GM12873 (cell line): ENCODE results near the gene UBTD1.
A peak's percentile ranks its signal among the peaks of the same experiment; 100 is the strongest.

Source experiments
- TF ChIP-seq, protein P1 (sequence below): IDR thresholded peaks from 2 replicates; pipeline ENCODE4 v1.5.1; 2012; ENCODE audit warnings: low read depth, mild to moderate bottlenecking, moderate library complexity, low read length, control low read depth; ENCODE audit not compliant: insufficient read depth; ENCODE audit errors: missing control alignments

UBTD1 gene

DNA sequence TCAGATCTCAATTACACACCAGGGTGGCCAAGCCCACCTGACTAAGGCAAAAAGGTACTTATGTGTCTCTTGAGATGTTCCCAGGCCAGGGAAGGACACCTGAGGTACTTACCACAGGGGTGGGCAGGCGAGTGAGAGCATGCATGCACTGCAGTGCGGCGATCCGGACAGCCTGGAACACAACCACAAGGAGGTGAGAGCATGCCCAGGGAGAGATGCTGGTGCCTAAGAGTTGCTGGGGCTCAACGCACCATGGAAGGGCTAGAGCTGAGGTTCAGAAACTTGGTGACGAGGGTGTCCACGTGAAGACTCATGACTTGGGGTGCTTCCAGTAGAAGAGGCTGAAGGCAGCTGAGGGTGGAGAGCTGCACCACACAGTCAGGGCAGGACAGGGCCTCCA lies 39.6 kb upstream of the UBTD1 start:
- TF ChIP-seq, protein P1, sequence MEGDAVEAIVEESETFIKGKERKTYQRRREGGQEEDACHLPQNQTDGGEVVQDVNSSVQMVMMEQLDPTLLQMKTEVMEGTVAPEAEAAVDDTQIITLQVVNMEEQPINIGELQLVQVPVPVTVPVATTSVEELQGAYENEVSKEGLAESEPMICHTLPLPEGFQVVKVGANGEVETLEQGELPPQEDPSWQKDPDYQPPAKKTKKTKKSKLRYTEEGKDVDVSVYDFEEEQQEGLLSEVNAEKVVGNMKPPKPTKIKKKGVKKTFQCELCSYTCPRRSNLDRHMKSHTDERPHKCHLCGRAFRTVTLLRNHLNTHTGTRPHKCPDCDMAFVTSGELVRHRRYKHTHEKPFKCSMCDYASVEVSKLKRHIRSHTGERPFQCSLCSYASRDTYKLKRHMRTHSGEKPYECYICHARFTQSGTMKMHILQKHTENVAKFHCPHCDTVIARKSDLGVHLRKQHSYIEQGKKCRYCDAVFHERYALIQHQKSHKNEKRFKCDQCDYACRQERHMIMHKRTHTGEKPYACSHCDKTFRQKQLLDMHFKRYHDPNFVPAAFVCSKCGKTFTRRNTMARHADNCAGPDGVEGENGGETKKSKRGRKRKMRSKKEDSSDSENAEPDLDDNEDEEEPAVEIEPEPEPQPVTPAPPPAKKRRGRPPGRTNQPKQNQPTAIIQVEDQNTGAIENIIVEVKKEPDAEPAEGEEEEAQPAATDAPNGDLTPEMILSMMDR: no peak

- TF ChIP-seq, protein P1: no peak
Measured at GRCh38 chr10:97459933-97460332, 38.8 kb upstream of the UBTD1 start.

DNA sequence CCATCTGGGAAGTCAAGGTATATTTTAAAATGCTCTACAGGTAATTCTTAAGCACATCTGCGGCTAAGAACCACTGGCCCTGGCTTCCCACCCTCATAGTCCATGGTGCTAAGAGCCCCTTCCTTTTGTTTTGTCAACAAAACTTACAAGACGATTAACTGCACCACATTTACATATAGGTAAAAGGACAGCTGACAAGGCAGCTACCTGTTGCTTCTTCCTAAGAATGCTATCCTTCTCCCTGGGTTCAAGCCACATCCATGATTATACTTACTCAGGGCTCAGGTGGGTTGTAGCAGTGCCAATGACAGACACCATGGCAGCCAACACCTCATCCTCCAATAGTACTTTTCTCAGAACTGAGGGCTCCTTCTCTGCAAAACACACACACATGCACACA lies 36.4 kb upstream of the UBTD1 start:
- TF ChIP-seq, protein P1: no peak

GRCh38 chr10:97463363-97464132 lies 35.2 kb upstream of the UBTD1 start:
- TF ChIP-seq, protein P1: peak; percentile 86

DNA sequence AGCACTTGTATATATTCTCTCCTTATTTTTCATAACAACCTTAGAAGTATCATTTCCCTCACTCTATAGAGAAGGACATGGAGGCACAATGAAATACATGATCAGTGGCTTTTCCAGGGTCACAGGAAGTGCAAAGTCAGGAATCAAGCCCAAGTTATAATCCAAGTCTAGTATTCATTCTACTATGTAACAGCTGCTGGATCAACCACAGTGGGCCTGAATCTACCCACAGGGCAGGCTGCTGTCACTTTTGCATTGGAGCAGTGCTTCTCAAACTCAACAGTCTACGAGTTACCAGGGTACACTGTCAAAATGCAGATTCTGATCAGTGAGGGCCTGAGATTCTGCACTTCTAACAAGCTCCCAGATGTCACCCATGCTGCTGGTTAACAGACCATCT lies 34.5 kb upstream of the UBTD1 start:
- TF ChIP-seq, protein P1: no peak

- TF ChIP-seq, protein P1: no peak
Measured at GRCh38 chr10:97465982-97466381, 32.7 kb upstream of the UBTD1 start.

GRCh38 chr10:97466755-97467154 lies 32.0 kb upstream of the UBTD1 start:
- TF ChIP-seq, protein P1: no peak

DNA sequence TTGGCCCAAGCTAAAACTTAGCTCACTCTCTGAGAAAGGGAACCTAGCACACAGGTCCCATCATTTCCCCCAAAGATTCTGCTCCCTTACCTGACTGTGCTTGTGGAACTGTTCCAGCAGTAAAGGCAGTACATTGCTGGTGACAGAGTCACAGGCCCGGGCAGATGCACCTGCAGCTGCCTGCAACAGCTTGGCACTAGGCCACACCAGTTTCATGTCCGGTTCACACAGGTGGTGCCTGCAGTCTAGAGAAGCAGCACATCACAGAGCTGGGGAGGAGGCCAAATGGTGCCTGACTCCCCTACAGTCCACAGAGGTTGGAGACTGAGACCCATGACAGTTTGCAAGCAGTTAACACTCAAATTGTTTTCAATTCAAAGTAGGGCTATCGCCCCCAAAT lies 30.6 kb upstream of the UBTD1 start:
- TF ChIP-seq, protein P1: no peak
